ENCODE results near the gene SYPL1.

Gene SYPL1

GRCh38 chr7:106045586-106045985 is 66.5 kb downstream of the SYPL1 start:
- peak; percentile 51 for DNase-seq (ENCODE audit: low read depth, low spot score)
- in situ Hi-C loops (cut with HindIII; ENCODE audit: low sequenced_read_pairs), result no loop called here
- TF ChIP-seq CTCF (IDR thresholded peaks at IDR 0.05; ENCODE audit: low read depth, low read length), result no peak
- no peak overlapping the region for H3K4me3 ChIP-seq (ENCODE audit: low read depth, low read length)

GRCh38 chr7:106045139-106045538 is 67.0 kb downstream of the SYPL1 start:
- no peak overlapping the region for H3K4me3 ChIP-seq (ENCODE audit: low read depth, low read length)
- TF ChIP-seq CTCF (IDR thresholded peaks at IDR 0.05; ENCODE audit: low read depth, low read length), result no peak
- no peak for DNase-seq (ENCODE audit: low read depth, low spot score)
- in situ Hi-C loops (cut with HindIII; ENCODE audit: low sequenced_read_pairs), result no loop called here

GRCh38 chr7:106042196-106042611 is 69.9 kb downstream of the SYPL1 start:
- no peak for TF ChIP-seq CTCF (IDR thresholded peaks at IDR 0.05; ENCODE audit: low read depth, low read length)
- no peak for DNase-seq (ENCODE audit: low read depth, low spot score)
- no peak overlapping the region for H3K4me3 ChIP-seq (ENCODE audit: low read depth, low read length)
- in situ Hi-C loops (cut with HindIII; ENCODE audit: low sequenced_read_pairs), result no loop called here

- DNase-seq (ENCODE audit: low read depth, low spot score), result peak; percentile 35
- peak; percentile 84 for TF ChIP-seq CTCF (IDR thresholded peaks at IDR 0.05; ENCODE audit: low read depth, low read length)
- in situ Hi-C loops (cut with HindIII; ENCODE audit: low sequenced_read_pairs), result no loop called here
- no peak overlapping the region for H3K4me3 ChIP-seq (ENCODE audit: low read depth, low read length)
Observed at GRCh38 chr7:106041140-106041717, 70.9 kb downstream of the SYPL1 start.
